ENCODE data around the gene NAT8L. TPM values are rescaled to one million over a fixed set of nuclear protein-coding genes. Genes with fewer than 3 reads are reported as not detected.

The NAT8L gene
- total RNA-seq, 4 donors from 2014 or later = 1.5 to 3.2 (median 1.8) TPM

GRCh38 chr4:2103843-2104547 lies 44.9 kb downstream of the NAT8L start:
- DNase-seq (no peak), ATAC-seq (no peak)
- Histone ChIP-seq H3K27ac (no peak overlapping the region), H3K4me3 (no peak overlapping the region), H3K36me3 (no peaks in the 10 kb centered on the region), H3K27me3 (no peaks in the 10 kb centered on the region), H3K4me1 (no peaks in the 10 kb centered on the region), H3K9me3 (peaks cover 0 to 15% (median 0%) of the 10 kb centered on the region in 3 donors)
- TF ChIP-seq, protein P1, sequence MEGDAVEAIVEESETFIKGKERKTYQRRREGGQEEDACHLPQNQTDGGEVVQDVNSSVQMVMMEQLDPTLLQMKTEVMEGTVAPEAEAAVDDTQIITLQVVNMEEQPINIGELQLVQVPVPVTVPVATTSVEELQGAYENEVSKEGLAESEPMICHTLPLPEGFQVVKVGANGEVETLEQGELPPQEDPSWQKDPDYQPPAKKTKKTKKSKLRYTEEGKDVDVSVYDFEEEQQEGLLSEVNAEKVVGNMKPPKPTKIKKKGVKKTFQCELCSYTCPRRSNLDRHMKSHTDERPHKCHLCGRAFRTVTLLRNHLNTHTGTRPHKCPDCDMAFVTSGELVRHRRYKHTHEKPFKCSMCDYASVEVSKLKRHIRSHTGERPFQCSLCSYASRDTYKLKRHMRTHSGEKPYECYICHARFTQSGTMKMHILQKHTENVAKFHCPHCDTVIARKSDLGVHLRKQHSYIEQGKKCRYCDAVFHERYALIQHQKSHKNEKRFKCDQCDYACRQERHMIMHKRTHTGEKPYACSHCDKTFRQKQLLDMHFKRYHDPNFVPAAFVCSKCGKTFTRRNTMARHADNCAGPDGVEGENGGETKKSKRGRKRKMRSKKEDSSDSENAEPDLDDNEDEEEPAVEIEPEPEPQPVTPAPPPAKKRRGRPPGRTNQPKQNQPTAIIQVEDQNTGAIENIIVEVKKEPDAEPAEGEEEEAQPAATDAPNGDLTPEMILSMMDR (IDR thresholded peaks at IDR 0.05 in 4 of 5, conservative IDR thresholded peaks at IDR 0.05 in 1 of 5) = no peak
- no peak for TF ChIP-seq POLR2A (IDR thresholded peaks at IDR 0.05)
- in situ Hi-C loops (cut with MboI; ENCODE audit: low sequenced_read_pairs in 4 of 4) (no loop called here), intact Hi-C loops (cut with DNase I; ENCODE audit: low total_unique reads) (no loop called here)

DNA sequence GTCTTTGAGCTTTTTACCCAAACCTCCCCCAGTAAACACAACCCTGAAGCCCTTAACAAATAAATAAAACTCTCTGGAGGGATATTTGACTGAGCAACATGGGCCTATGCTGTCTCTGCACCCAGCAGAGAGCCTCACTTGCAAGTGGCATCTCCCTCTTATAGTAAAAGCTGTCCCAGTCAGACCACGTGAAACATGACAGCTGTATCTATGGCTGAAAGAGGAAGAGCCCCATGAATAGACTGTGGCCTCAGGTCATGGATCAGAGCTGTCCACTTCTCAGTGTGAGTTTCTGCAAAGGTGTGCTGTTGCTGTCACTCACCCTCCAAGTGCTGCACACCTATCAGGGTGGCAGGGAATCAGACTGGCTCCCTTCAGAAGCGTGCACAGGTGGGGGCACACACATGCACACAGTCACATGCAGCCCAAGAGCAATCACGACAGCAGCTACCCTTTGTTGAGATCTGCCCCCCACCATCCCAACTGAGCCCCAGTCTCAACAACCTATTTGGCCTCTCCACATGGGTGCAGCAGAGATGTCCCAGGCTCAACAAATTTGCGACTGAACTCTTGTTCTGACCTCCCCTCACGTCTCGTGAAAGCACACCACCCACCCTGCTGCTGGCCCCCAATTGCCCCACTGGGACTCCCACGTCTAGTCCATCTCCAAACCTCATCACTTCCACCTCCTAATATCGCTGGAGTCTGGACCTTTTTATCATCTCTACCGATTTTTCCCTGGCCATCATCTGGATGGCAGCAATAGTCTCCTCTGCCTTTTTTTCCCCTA lies 45.6 kb downstream of the NAT8L start:
- Histone ChIP-seq H3K27ac (no peak overlapping the region), H3K4me1 (no peaks in the 10 kb centered on the region), H3K9me3 (peaks cover 0 to 15% (median 0%) of the 10 kb centered on the region in 3 donors), H3K36me3 (no peaks in the 10 kb centered on the region), H3K27me3 (no peaks in the 10 kb centered on the region), H3K4me3 (no peak overlapping the region)
- TF ChIP-seq POLR2A (IDR thresholded peaks at IDR 0.05) = no peak
- TF ChIP-seq, protein P1 (IDR thresholded peaks at IDR 0.05 in 4 of 5, conservative IDR thresholded peaks at IDR 0.05 in 1 of 5) = no peak
- in situ Hi-C loops (cut with MboI; ENCODE audit: low sequenced_read_pairs in 4 of 4) (no loop called here), intact Hi-C loops (cut with DNase I; ENCODE audit: low total_unique reads) (no loop called here)
- DNase-seq (no peak), ATAC-seq (no peak)

DNA sequence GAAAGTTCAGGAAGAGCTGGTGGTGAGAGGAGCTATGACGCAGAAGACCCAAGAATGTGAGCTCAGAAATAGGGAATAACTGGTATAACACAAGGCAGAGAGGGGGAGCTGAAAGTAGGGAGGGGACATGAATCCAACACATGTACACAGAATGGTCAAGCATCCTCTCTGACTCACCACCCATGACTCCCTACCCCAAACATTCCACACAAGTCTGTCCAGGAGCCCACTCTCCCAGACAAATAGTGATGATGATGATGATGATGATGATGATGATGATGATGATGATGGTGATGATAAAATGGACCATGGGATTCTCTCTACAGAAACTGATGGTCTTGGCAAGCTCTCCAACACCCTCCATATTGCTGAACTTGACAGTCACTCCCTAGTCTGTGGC lies 46.4 kb downstream of the NAT8L start:
- no peak for ATAC-seq
- DNase-seq = no peak
- Histone ChIP-seq H3K4me1 (no peaks in the 10 kb centered on the region), H3K36me3 (no peaks in the 10 kb centered on the region), H3K9me3 (peaks cover 0 to 15% (median 0%) of the 10 kb centered on the region in 3 donors), H3K4me3 (no peak overlapping the region), H3K27me3 (no peaks in the 10 kb centered on the region), H3K27ac (no peak overlapping the region)
- intact Hi-C loops (cut with DNase I; ENCODE audit: low total_unique reads) = no loop called here
- in situ Hi-C loops (cut with MboI; ENCODE audit: low sequenced_read_pairs in 4 of 4) = no loop called here
- TF ChIP-seq, protein P1 (IDR thresholded peaks at IDR 0.05 in 4 of 5, conservative IDR thresholded peaks at IDR 0.05 in 1 of 5) = no peak
- no peak for TF ChIP-seq POLR2A (IDR thresholded peaks at IDR 0.05)

GRCh38 chr4:2116687-2117400 lies 57.7 kb downstream of the NAT8L start:
- Histone ChIP-seq H3K27me3 (no peaks in the 10 kb centered on the region), H3K36me3 (no peaks in the 10 kb centered on the region), H3K4me3 (no peak overlapping the region), H3K9me3 (no peaks in the 10 kb centered on the region), H3K27ac (no peak overlapping the region), H3K4me1 (no peaks in the 10 kb centered on the region)
- ATAC-seq = no peak
- no peak for DNase-seq
- intact Hi-C loops (cut with DNase I; ENCODE audit: low total_unique reads) = no loop called here
- in situ Hi-C loops (cut with MboI; ENCODE audit: low sequenced_read_pairs in 4 of 4) = no loop called here
- TF ChIP-seq, protein P1 (IDR thresholded peaks at IDR 0.05 in 4 of 5, conservative IDR thresholded peaks at IDR 0.05 in 1 of 5) = no peak
- TF ChIP-seq POLR2A (IDR thresholded peaks at IDR 0.05) = no peak

Other genes with a start within 250 kb of the NAT8L start
- 10 to 100 TPM; 23.2 to 40.3 (median 33.6) TPM for gene LETM1, start 203.2 kb upstream of the NAT8L start, total RNA-seq
- 10 to 100 TPM; 14.8 to 21.3 (median 16.8) TPM for gene NSD2, start 187.9 kb upstream of the NAT8L start, total RNA-seq
- gene NELFA, start 50.4 kb upstream of the NAT8L start, total RNA-seq = 10 to 100 TPM in 3 of 4 donors, 1 to 10 TPM in 1; 8.1 to 21.1 (median 15.9) TPM
- 10 to 100 TPM in 2 of 4 donors, 1 to 10 TPM in 2; 4.8 to 12.1 (median 9.5) TPM for gene HAUS3, start 182.8 kb downstream of the NAT8L start, total RNA-seq
- 1 to 10 TPM in 1 of 4 donors, under 1 TPM in 2, not detected in 1; 0.71 to 2.0 (median 0.86) TPM for gene POLN, start 182.8 kb downstream of the NAT8L start, total RNA-seq
- gene MXD4, start 202.8 kb downstream of the NAT8L start, total RNA-seq = 10 to 100 TPM; 20.4 to 29.4 (median 27.7) TPM